Bronchial epithelial cell (primary cell): Measurements from ENCODE around the gene SRGAP2C. TPM values are rescaled to one million over a fixed set of nuclear protein-coding genes. Genes with fewer than 3 reads are reported as not detected.
"Not testable (repeated sequence)": the region's sequence is repeated elsewhere in the genome, so short reads cannot be mapped to it uniquely, and the experiment has no call there.

Experiments used
- DNase-seq: peaks from one replicate; pipeline ENCODE4 v3.0.0-alpha.2; 2010; ENCODE audit warnings: low read depth
- FAIRE-seq: peaks from 2 replicates; lab custom pipeline; 2011; peaks lifted over from hg19 to GRCh38; lab: Jason Lieb, UNC
- H3K27me3 ChIP-seq: 2 replicates; pipeline ENCODE4 v1.5.1; 2011; ENCODE audit warnings: low read length; ENCODE audit not compliant: control insufficient read depth, insufficient read depth
- H3K36me3 ChIP-seq: 2 replicates; pipeline ENCODE4 v1.5.1; 2011; ENCODE audit warnings: low read length; ENCODE audit not compliant: control insufficient read depth, insufficient read depth
- H3K4me3 ChIP-seq: 2 replicates; pipeline ENCODE4 v1.5.1; 2011; ENCODE audit warnings: mild to moderate bottlenecking, low read depth, low read length, control low read depth
- total RNA-seq: library from RNA; depleted of rRNA; stranded (reverse); fragments of >200 nt; gene quantifications from 2 replicates; pipeline ENCODE4 v1.2.1, GENCODE V29; 2014

SRGAP2C gene
- total RNA-seq, 1 donor from 2014 or later: 11.6 TPM

DNA sequence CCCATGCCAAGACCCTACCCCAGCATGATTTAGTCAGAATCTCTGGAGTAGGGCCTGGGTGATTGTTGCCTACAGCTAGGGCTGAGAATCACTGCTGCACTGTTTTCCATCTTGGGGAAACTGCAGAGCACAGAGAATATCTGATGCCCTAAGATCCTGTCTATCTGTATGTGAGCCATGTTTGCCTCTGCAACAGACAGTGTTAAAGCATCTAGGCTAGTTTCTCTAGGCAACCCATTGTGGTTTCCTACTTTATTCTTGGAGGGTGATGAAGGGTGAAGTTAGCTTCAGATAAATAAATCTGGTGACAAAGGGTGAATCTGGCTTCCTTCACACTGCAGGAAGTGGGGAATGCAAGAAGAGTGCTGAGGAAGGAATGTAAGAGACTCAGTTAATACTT is 147.4 kb downstream of the SRGAP2C start:
- not testable (repeated sequence) for H3K27me3 ChIP-seq, DNase-seq, H3K36me3 ChIP-seq, H3K4me3 ChIP-seq, FAIRE-seq

DNA sequence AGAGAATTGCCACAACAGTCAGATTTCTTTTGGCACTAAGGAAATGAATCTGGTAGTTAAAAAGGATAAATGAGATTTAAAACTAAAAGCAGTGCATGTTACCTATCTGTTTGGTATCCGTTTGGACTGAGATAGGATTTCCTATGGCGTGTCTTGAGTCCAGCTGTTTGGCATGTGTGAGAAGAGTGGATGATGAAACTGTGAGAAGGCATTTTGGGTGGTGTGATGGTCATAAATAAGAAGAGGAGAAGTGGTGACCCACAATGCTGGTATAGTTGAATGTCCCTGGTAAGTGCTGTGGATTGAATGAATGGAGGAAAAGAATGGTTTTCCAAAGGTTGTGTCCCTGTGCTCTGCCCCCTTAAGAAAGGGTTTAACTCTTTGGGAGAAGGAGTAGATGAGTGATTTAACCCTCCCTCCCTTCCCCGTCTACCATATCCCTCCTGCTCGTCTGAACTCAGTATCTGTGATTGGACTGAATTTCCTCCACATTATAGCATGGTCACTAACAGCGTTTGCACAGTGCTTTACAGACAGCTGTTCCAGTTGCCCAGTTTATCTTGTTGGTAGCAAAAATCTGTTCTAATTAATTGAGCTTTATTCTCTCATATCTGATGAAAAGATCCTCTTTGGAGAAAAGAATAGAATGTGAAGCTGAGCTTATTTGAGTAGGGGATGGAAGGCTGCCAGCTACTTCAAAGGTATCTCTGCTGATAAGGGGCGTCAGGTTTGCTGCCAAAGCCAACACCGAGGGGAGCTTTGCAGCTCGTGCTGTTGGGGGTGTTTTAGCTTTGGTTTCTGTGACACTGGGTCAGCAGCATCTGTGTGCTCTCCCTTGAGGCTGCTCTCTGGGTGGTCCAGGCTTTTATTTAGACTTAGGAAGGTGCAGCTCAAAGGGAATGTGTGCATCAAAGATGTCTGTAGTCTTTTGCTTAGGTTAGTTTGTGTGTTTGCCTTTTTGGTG is 148.1 kb downstream of the SRGAP2C start:
- not testable (repeated sequence) for DNase-seq, H3K36me3 ChIP-seq, FAIRE-seq, H3K4me3 ChIP-seq, H3K27me3 ChIP-seq

- not testable (repeated sequence) for DNase-seq, FAIRE-seq, H3K4me3 ChIP-seq, H3K27me3 ChIP-seq, H3K36me3 ChIP-seq
Observed at GRCh38 chr1:121337958-121338357, 153.2 kb downstream of the SRGAP2C start.

DNA sequence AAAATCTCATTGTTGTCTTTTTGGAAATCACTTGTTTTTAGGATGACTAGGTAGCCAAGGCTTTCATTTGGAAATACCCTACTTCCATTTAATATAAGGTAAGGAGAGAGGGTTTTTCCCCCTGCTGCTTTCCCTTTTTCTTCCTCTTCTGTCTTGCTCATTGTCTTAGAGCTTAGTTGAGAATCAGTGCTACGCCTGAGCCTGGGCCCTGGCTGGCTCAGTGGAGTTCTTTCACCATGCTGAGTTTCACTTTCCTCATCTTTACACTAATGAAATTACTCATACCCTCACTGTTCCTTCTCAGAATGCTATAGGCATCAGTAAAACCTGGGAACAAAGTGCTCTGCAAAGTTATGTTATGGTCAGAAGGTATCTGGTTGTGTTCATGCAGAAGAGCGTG is 154.8 kb downstream of the SRGAP2C start:
- not testable (repeated sequence) for H3K4me3 ChIP-seq, FAIRE-seq, H3K27me3 ChIP-seq, H3K36me3 ChIP-seq, DNase-seq

DNA sequence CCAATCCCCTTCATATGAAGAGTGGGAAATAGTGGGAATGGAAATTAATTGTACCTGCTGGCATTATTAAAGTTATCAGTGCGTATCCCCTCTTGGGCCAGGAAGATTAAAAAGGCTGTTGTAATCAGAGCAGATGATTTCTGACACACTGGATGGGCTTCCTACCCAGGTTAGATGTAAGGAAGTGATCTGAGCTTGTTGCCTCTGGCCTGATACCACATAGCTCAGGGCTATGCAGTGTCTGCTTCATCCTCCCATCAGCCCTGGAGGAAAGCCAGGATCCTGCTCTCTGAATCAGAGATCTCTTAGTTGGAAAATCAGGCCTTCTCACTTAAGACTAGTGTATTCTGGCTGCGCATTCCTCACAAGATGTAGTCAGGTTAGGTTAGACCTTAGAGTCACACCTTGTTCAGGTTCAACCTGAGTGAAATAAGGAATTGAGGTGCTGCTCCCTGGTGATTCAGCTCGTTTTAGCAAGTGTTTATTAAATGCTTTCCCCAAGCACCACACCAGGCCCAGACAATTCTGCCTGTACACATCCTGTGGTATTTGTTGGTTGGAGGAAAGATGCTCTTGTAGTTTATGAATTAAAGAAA is 158.6 kb downstream of the SRGAP2C start:
- DNase-seq: peak; percentile 49
- H3K36me3 ChIP-seq, FAIRE-seq, H3K27me3 ChIP-seq, H3K4me3 ChIP-seq: not testable (repeated sequence)

GRCh38 chr1:121344355-121344754 is 159.6 kb downstream of the SRGAP2C start:
- not testable (repeated sequence) for H3K36me3 ChIP-seq, FAIRE-seq, H3K4me3 ChIP-seq, H3K27me3 ChIP-seq, DNase-seq

DNA sequence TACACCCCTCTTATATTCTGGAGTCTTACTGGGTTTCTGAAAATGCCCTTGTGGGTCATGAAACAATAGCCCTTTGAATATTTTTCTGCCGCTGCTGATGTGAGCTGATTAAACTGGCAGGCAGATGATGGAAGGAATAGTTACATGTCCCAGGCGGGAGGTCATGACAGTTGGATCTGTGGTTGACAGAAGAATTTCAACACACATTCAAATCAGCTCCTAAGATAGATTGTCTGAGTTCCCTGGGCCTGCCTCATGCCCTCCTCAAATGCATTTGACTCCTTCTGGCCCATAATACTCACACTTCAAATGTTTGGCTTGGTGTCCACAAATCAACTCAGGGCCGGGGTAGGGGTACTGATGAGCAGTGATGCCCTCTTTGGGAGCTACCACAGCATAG is 161.9 kb downstream of the SRGAP2C start:
- H3K36me3 ChIP-seq, FAIRE-seq, H3K4me3 ChIP-seq, H3K27me3 ChIP-seq, DNase-seq: not testable (repeated sequence)

- not testable (repeated sequence) for DNase-seq, H3K36me3 ChIP-seq, H3K27me3 ChIP-seq, FAIRE-seq, H3K4me3 ChIP-seq
Observed at GRCh38 chr1:121347476-121347875, 162.7 kb downstream of the SRGAP2C start.

- not testable (repeated sequence) for H3K36me3 ChIP-seq, H3K4me3 ChIP-seq, DNase-seq, FAIRE-seq, H3K27me3 ChIP-seq
Observed at GRCh38 chr1:121348115-121348514, 163.3 kb downstream of the SRGAP2C start.

- not testable (repeated sequence) for H3K4me3 ChIP-seq, FAIRE-seq, H3K27me3 ChIP-seq, H3K36me3 ChIP-seq, DNase-seq
Observed at GRCh38 chr1:121349332-121349967, 164.7 kb downstream of the SRGAP2C start.

- not testable (repeated sequence) for H3K27me3 ChIP-seq, H3K4me3 ChIP-seq, DNase-seq, FAIRE-seq, H3K36me3 ChIP-seq
Observed at GRCh38 chr1:121355711-121356420, 171.1 kb downstream of the SRGAP2C start.

DNA sequence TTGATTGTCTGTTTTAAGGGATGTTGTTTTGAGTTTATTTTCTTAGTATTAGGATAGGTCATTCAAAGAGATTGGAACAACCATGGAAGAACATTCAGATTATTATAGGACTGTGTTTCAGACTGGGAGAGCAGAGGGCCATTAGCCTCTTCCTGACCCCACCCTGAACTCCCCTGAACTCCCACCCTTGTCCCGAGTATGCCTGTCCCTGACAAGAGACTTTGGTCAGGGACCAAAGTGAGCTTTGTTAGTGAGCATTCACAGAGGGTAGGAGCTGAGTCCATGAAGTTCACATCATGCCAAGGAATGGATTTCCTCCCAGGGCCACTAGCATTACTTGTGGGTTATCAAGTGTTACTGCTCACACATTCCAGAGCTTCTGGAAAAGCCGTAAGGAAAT is 172.0 kb downstream of the SRGAP2C start:
- DNase-seq, H3K27me3 ChIP-seq, H3K36me3 ChIP-seq, FAIRE-seq, H3K4me3 ChIP-seq: not testable (repeated sequence)

GRCh38 chr1:121360531-121360930 is 175.8 kb downstream of the SRGAP2C start:
- H3K27me3 ChIP-seq, FAIRE-seq, H3K36me3 ChIP-seq, H3K4me3 ChIP-seq, DNase-seq: not testable (repeated sequence)
